GM12878 (cell line): ENCODE data around the gene ESRRG. TPM values are rescaled to one million over a fixed set of nuclear protein-coding genes. Genes with fewer than 3 reads are reported as not detected.

Source experiments
- BHLHE40 ChIP-seq, 2 experiments: fragments of 450-650 bp in 1 of 2; IDR thresholded peaks; 2 replicates each; pipeline ENCODE4 v1.6.1; 2011 to 2017; ENCODE audit warnings: low read depth in 2 of 2, borderline replicate concordance in 1 of 2, improper control_type of control experiment in 1 of 2, low read length in 1 of 2, mild to moderate bottlenecking in 1 of 2
- CBFB ChIP-seq: IDR thresholded peaks from 2 replicates; pipeline ENCODE4 v1.6.1; 2016; ENCODE audit warnings: antibody characterized with exemption, low read depth
- CHD1 ChIP-seq: IDR thresholded peaks from 2 replicates; pipeline ENCODE4 v1.6.1; 2012; ENCODE audit warnings: low read depth, low read length, improper control_type of control experiment
- E2F8 ChIP-seq: fragments of 450-650 bp; IDR thresholded peaks from 2 replicates; pipeline ENCODE4 v1.6.1; 2018; ENCODE audit warnings: mild to moderate bottlenecking, low read depth, moderate library complexity; ENCODE audit not compliant: partially characterized antibody
- KDM1A ChIP-seq: fragments of 200-600 bp; sonication (generic); IDR thresholded peaks from 2 replicates; pipeline ENCODE4 v1.6.1; 2016; ENCODE audit warnings: borderline replicate concordance
- POLR2AphosphoS5 ChIP-seq: IDR thresholded peaks from 2 replicates; pipeline ENCODE4 v1.6.1; 2011; ENCODE audit warnings: mild to moderate bottlenecking, low read length, inconsistent platforms
- RB1 ChIP-seq: fragments of 450-650 bp; formaldehyde crosslinking; IDR thresholded peaks from 2 replicates; pipeline ENCODE4 v1.6.1; 2017; ENCODE audit warnings: mild to moderate bottlenecking, borderline replicate concordance
- YY1 ChIP-seq: IDR thresholded peaks from 2 replicates; pipeline ENCODE4 v1.6.1; 2011; ENCODE audit warnings: low read depth, mild to moderate bottlenecking, low read length
- polyA plus RNA-seq, 11 experiments: library from polyadenylated mRNA; depleted of rRNA in 4 of 11; unstranded in 6 of 11; stranded (reverse) in 5 of 11; fragments of >200 nt; fragmentation: Nextera tagmentation in 4 of 11; fragmentation: Illumina TruSeq in 1 of 11; extraction: Ambion mirVana in 4 of 11; extraction: Trizol in 1 of 11; gene quantifications; 1 replicate in 1 of 11; 2 replicates in 10 of 11; pipeline versions ENCODE4 v1.2.1 to v1.2.3, GENCODE V29; 2011 to 2016; ENCODE audit warnings: inconsistent platforms in 2 of 11, missing spikeins in 2 of 11, low read depth in 1 of 11
- total RNA-seq, 4 experiments: library from RNA; depleted of rRNA in 3 of 4; stranded (reverse); fragments of >200 nt in 3 of 4; fragmentation: Illumina TruSeq in 1 of 4; extraction: Trizol in 1 of 4; gene quantifications; 2 replicates each; pipeline versions ENCODE4 v1.2.1 to v1.2.3, GENCODE V29; 2013 to 2021
- TF ChIP-seq, protein P1 (sequence below): IDR thresholded peaks from 2 replicates; pipeline ENCODE4 v1.6.1; 2011; ENCODE audit warnings: low read depth, low read length, improper control_type of control experiment, borderline replicate concordance
- TF ChIP-seq, protein P2 (sequence below): IDR thresholded peaks from 2 replicates; pipeline ENCODE4 v1.6.1; 2011; ENCODE audit warnings: borderline replicate concordance, low read depth, mild to moderate bottlenecking, moderate library complexity, low read length; ENCODE audit not compliant: insufficient read depth, poor library complexity, severe bottlenecking

Gene ESRRG
- total and polyA plus RNA-seq, 10 of the 15 experiments (the other 5 are each of a cell fraction or from before 2014, with no cell fraction given), result 0.03 TPM; not detected in 9

- TF ChIP-seq BHLHE40 (IDR thresholded peaks at IDR 0.05; ENCODE audit: borderline replicate concordance in 1 of 2, low read depth in 2 of 2, low read length in 1 of 2), result no peak
- TF ChIP-seq E2F8, result no peak
- no peak for TF ChIP-seq YY1
- TF ChIP-seq, protein P1, sequence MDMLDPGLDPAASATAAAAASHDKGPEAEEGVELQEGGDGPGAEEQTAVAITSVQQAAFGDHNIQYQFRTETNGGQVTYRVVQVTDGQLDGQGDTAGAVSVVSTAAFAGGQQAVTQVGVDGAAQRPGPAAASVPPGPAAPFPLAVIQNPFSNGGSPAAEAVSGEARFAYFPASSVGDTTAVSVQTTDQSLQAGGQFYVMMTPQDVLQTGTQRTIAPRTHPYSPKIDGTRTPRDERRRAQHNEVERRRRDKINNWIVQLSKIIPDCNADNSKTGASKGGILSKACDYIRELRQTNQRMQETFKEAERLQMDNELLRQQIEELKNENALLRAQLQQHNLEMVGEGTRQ, result no peak
- no peak for TF ChIP-seq RB1
- no peak for TF ChIP-seq KDM1A
- TF ChIP-seq, protein P2, sequence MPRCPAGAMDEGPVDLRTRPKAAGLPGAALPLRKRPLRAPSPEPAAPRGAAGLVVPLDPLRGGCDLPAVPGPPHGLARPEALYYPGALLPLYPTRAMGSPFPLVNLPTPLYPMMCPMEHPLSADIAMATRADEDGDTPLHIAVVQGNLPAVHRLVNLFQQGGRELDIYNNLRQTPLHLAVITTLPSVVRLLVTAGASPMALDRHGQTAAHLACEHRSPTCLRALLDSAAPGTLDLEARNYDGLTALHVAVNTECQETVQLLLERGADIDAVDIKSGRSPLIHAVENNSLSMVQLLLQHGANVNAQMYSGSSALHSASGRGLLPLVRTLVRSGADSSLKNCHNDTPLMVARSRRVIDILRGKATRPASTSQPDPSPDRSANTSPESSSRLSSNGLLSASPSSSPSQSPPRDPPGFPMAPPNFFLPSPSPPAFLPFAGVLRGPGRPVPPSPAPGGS, result no peak
- TF ChIP-seq POLR2AphosphoS5, result no peak
- TF ChIP-seq CHD1, result no peak
- no peak for TF ChIP-seq CBFB
- TF ChIP-seq, all 136 proteins: peak for 0
These were observed 60.5 kb downstream of the ESRRG start (continued) for GRCh38 chr1:216662681-216663080.
